Endometrium (tissue), 2 donors: Measurements from ENCODE around the gene ZNF511.
"Not testable (repeated sequence)": the region's sequence is repeated elsewhere in the genome, so short reads cannot be mapped to it uniquely, and the experiment has no call there.

Source experiments
- FAIRE-seq: peaks from 2 replicates; lab custom pipeline; 2012; peaks lifted over from hg19 to GRCh38; lab: Jason Lieb, UNC
- donor health status: control.
- donor health status: control.

The ZNF511 gene, protein sequence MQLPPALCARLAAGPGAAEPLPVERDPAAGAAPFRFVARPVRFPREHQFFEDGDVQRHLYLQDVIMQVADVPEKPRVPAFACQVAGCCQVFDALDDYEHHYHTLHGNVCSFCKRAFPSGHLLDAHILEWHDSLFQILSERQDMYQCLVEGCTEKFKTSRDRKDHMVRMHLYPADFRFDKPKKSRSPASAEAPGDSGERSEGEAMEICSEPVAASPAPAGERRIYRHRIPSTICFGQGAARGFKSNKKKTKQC

DNA sequence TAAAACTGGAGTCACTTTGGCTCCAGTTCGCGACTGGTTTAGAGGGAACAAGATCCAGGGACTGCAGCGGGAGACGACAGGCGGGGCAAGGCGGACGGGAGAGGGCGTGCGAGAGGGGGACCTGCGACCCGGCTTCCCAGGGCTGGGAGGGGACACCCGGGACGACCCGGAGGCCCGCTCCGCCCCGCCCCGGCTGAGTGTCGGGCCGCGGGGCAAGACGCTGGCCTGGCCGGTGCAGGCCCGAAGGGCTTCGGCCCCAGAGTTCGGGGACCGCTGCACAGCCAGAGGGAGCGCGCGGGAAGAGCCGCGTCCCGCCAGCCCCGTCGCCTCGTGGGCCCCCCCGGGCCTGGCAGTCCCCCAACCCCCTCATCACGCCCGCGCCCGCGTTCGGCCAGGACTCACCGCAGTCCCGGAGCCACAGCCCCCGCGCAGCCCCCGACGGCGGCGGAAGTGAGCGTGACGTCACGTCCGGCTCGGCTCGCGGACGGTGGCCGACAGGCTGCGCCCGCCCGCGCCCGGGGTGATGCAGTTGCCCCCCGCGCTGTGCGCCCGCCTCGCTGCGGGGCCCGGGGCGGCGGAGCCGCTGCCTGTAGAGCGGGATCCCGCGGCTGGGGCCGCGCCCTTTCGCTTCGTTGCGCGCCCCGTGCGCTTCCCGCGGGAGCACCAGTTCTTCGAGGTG lies at the start of gene ZNF511, which contains the start of gene TUBGCP2:
TSS of gene ZNF511 (plus strand) at position 494 of the 679 bp plus-strand sequence. CDS start at position 524, 30 bp downstream.
TSS of gene TUBGCP2 (minus strand) at position 452 of the 679 bp plus-strand sequence. CDS start 5,931 bp downstream, outside the sequence.
- no peak for FAIRE-seq

- no peak for FAIRE-seq
Observed at GRCh38 chr10:133259602-133259989, 49.1 kb upstream of the ZNF511 start.

- FAIRE-seq: no peak
Observed at GRCh38 chr10:133260895-133261725, 47.6 kb upstream of the ZNF511 start.

- FAIRE-seq: no peak
Observed at GRCh38 chr10:133261726-133262325, 46.9 kb upstream of the ZNF511 start.

DNA sequence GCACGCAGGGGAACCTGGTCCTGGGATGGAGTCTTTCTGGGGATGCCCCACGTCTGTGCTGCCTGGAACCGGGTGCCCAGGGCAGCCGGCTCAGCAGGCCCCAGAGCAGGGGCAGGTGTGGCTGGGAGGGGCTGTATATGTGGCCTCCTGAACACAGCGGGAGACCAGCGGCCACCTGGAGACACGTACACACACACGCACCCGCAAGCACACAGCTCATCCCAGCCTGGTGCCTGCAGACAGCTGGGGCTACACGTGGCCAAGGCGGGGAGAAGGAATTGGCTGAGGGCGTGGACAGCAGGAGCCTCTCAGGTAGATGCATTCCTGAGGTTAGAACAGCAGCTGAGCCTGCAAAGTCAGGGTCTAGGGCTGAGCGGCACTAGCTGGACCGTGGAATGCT lies 46.0 kb upstream of the ZNF511 start:
- FAIRE-seq: no peak

- no peak for FAIRE-seq
Observed at GRCh38 chr10:133263674-133264073, 45.0 kb upstream of the ZNF511 start.

- no peak for FAIRE-seq
Observed at GRCh38 chr10:133264461-133264860, 44.3 kb upstream of the ZNF511 start.

DNA sequence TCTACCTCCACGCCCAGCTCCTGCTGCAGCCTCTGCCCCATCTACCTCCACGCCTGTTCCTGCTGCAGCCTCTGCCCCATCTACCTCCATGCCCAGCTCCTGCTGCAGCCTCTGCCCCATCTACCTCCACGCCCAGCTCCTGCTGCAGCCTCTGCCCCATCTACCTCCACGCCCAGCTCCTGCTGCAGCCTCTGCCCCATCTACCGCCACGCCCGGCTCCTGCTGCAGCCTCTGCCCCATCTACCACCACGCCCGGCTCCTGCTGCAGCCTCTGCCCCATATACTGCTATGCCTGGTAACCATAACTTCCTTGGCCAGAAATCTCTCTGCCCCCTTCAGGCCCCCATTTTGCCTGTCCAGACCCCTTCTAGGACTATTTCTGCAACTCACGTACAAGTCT lies 43.7 kb upstream of the ZNF511 start:
- FAIRE-seq: not testable (repeated sequence)

GRCh38 chr10:133266056-133266795 lies 42.5 kb upstream of the ZNF511 start:
- FAIRE-seq: no peak

DNA sequence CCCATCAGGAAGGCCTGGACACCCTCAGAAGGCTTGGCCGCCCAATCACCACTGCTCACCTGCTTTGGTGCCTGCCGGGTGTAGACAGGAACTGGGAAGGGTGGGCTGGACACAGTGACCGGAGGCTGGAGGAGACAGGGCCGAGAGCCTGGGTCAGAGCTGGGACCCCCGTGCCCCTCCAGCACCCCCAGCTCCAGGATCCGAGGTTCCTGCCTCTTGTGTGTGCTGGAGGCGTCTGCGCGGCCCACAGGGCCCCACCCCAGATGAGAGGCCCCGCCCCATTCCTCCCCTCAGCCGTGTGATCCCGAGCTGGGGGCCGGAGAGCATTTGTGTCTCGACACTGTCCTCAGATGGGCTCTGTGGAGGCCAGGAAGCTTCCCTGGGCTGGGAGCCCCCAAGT lies 41.4 kb upstream of the ZNF511 start:
- no peak for FAIRE-seq

DNA sequence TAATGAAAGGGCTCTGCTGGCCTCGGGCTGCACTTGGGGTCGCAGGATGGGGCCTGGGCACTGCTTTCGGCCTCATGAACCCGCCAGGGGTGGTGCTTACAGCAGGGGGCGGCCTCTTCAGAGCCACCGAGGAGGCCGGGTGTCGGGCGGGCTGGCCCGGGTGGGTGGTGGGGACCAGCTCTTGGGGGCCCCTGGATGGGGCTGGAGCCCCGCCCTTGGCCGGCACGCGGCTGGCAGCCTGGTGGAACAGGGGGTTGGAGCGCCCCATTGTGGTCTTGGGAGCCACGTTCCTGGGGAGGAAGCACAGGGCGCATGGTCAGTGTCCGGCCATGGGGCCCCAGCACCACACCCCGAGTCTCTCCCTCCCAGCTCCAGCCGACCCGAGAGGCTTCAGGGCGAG lies 40.9 kb upstream of the ZNF511 start:
- no peak for FAIRE-seq

- FAIRE-seq: no peak
Observed at GRCh38 chr10:133268532-133268931, 40.2 kb upstream of the ZNF511 start.

GRCh38 chr10:133269367-133269766 lies 39.3 kb upstream of the ZNF511 start:
- no peak for FAIRE-seq

DNA sequence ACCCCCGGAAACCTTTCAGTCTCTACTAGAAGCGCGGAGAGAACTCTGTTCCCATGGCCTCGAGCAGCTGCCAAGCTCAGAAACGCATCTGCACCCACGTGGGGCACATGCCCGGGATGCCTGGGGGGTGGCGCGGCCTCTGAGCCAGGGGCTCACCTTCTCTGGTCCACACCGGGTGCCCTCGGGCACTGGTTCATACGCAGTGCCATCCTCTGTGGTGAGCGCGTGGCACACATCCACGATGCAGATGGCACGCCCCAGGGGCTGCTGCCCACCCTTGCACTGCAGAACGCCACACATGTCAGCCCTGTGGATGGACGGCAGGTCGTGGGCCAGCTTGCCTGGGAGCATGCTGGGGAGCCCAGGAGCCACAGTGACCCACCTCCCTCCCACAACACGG lies 38.5 kb upstream of the ZNF511 start:
- FAIRE-seq: no peak

DNA sequence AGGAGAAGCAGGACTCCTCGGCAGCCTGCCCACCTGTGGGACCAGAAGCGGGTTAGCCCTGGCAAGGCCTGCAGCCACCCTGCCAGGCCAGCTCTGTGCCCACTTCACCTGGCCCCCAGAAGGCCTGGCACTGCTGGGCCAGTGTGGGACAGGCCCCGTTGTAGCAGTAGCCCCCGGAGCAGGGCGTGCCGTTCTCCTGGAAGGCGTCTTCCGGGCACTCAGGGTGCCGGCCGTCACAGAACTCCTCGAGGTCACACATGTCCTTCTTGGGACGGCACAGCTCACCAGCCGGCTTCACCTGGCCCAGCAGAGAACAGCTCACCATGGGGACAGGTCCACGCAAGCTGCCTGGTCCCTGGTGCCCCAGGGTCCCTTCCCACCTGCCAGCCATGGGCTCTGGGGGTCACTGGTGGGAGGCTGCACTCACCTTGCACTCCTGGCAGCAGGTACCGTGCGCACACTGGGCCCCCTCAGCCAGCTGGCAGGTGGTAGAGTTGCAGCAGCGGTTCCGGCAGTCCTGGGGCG lies 37.9 kb upstream of the ZNF511 start:
- FAIRE-seq: no peak

- no peak for FAIRE-seq
Observed at GRCh38 chr10:133271521-133272300, 37.0 kb upstream of the ZNF511 start.

GRCh38 chr10:133272301-133272963 lies 36.3 kb upstream of the ZNF511 start:
- FAIRE-seq: no peak

DNA sequence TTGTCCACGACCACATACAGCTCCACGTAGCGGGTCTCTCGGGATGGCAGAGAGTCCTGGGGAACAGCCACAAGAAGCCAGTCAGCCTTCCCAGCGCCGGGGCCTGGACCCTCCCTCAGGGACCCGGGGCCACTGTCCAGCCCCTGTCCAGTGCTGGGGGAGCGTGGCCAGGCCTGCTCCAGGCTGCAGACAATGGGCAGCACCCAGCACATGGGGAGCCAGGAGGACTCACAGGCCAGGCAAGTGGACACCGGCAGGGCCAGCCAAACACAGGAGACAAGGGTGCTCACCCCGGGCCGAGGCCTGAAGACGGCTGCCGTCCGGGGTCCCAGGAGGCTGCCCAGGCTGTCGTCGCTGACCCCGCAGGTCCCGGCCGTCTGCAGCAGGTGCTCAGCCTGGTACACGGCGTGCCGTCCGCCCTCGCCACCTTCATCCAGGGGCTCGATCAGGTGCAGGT lies 35.7 kb upstream of the ZNF511 start:
- FAIRE-seq: no peak

DNA sequence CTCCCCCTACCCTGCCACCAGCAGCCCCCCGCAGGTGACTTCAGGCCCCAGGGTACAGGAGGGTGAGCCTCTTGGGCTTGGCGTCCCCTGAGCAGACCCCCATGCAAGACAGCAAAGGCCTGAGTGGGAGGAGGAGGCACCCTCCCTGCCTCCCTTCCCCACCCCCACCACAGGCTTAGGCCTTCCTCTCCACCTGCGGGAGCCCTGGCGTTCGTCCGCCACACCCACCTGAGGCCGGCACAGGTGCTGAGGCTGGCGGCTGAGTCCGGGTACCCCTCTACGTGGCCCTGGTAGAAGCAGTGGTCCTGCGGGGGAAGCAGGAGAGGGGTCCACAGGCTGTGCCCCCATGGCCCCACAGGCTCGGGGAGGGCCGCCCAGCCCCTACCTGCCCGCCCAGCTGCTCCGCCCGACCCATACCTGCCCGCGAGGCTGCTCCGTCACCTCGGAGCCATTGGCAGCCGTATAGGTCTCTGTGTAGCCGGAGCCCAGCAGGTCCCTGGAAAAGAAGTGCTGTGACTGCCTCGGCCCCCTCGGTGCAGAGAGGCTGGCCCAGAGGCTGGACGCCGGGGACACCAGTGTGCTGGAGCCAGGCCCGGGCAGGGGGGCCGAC lies 35.1 kb upstream of the ZNF511 start:
- FAIRE-seq: no peak
